Hematopoietic multipotent progenitor cell treated with erythropoietin and hydrocortisone succinate and interleukin-3 and kit ligand, for 8 days (in vitro differentiated cells): ENCODE measurements around the gene AKNAD1.
"Not testable (repeated sequence)": the region's sequence is repeated elsewhere in the genome, so short reads cannot be mapped to it uniquely, and the experiment has no call there.

Source experiments
- DNase-seq: peaks from one replicate; pipeline ENCODE4 v3.0.0-alpha.2; 2015

Gene AKNAD1

DNA sequence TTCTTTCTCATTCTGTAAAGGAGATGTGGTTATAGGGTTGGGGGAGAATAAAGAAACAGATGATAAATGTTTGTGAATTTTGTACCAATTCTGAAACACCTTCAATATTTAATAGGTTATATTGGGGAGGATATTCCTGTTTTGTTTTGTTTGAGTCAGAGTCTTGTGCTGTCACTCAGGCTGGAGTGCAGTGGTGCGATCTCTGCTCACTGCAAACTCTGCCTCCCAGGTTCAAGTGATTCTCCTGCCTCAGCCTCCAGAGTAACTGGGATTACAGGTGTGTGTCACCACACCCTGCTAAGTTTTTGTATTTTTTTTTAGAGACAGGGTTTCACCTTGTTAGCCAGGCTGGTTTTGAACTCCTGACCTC lies 75.3 kb downstream of the AKNAD1 start:
- not testable (repeated sequence) for DNase-seq

DNA sequence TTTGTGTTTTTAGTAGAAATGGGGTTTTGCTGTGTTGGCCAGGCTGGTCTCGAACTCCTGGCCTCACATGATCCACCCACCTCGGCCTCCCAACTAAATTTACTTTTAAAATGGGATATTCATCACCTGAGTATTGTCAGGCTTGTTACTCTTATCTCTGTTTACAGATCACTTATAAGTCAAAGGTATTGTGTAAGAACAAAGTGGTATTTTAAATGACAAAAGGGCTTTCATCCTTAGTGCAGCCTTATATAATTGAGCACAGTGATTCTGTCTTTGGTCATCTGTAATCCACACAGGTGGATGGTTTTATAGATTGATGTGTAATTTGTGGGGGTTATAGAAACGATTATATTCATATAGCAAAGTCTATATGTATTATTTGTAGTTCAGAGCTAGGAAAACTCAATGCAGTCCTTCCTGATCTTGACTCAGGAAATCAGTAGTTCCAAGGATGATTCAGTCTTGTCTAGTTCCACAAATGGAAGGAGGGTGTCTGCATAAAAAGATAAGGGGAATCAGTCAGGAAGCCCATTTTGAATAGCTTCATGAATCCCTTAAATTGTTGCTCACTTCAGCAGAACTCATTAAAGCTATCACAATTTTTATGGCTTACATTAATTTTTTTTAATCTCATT lies 75.8 kb downstream of the AKNAD1 start:
- DNase-seq = peak; percentile 43

DNA sequence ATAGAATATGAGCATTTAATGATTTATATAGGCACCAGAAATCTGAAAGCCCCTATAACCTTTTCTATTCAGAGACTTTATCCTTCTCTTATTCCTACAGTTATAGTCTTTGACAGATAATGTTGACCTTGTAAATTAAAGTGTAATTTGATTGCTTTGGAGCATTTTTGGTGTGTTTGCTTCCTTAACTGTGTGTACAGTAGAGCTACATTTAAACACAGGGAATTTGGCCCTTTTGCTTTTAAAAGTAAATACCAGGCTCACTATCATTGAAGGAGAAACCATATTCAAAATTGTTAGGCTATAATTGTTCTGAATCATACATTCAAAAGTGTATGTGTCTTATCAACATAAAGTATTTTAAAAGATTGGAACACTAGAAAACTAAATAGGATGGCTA lies 77.4 kb downstream of the AKNAD1 start:
- DNase-seq = no peak

DNA sequence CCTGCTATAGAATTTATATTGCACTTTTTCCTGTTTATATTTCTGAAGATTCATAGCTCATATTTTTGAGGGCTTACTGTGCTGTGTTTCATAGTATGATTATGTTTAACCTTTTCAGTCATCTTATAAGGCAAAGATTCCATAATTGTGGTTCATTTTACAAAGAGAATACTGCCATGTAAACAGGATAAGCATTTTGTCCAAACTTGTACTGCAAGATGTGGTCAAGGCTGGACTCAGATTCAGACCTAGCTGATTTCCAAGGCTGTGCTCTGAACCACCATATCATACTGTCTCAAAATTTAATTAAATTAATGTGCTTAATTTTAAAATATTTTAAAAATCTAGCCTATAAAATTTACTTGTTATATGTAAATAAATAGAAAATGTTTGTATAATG lies 79.1 kb downstream of the AKNAD1 start:
- DNase-seq = no peak

DNA sequence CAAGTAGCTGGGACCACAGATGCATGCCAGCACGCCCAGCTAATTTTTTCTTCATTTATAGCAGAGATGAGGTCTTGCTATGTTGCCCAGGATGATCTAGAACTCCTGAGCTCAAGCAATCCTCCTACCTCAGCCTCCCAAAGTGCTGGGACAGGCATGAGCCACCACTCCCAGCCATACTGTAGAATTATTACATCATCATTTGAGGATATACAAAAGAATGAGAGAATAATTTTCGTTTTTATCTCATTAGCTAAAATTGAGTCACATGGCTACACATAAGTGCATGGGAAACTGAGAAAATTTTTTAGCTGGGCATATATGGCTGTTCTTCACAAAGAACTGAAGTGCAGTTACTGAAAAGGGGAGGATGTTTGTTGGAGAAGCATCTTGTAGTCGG lies 89.2 kb downstream of the AKNAD1 start:
- DNase-seq = no peak

DNA sequence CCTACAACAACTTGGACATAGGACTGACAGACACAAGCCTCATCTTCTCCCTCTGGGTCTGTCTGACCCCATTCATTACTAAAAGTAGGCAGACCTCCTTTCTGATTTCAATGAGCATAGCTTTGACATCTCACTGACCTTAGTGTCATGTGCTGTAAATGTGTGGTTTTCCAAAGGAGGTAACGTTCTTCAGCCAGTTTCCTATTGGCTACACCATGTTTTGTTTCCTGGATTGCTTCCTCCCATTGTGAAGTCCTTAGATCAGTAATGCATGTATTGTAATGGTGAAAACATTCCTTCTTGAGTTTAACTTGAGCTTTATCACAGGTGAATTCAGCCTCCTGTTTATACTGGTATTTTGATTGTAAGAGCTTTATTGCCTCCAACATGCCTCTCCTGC lies 89.8 kb downstream of the AKNAD1 start:
- no peak for DNase-seq
